Neuronal stem cell (in vitro differentiated cells): Measurements from ENCODE around the gene PISD.
A peak's percentile ranks its signal among the peaks of the same experiment; 100 is the strongest.
"Not testable (repeated sequence)": the region's sequence is repeated elsewhere in the genome, so short reads cannot be mapped to it uniquely, and the experiment has no call there.

Experiments
- DNase-seq: peaks from one replicate; pipeline ENCODE4 v3.0.0-alpha.2; 2013; ENCODE audit warnings: low spot score
- H2AFZ ChIP-seq: one replicate; pipeline ENCODE4 v1.6.1; 2013; ENCODE audit warnings: mild to moderate bottlenecking, low read length, inconsistent platforms
- H2AK5ac ChIP-seq: 2 replicates; pipeline ENCODE4 v1.6.1; 2013; ENCODE audit warnings: low read depth, mild to moderate bottlenecking, inconsistent platforms, low read length, moderate library complexity, mixed read lengths
- H2BK120ac ChIP-seq: 2 replicates; pipeline ENCODE4 v1.6.1; 2013; ENCODE audit warnings: low read depth, mild to moderate bottlenecking, inconsistent platforms, low read length, moderate library complexity, mixed read lengths
- H2BK12ac ChIP-seq: one replicate; pipeline ENCODE4 v1.6.1; 2013; ENCODE audit warnings: low read length, inconsistent platforms
- H2BK15ac ChIP-seq: 2 replicates; pipeline ENCODE4 v1.6.1; 2013; ENCODE audit warnings: mild to moderate bottlenecking, low read length, inconsistent platforms, mixed read lengths
- H2BK5ac ChIP-seq: one replicate; pipeline ENCODE4 v1.6.1; 2013; ENCODE audit warnings: inconsistent platforms, mild to moderate bottlenecking, low read length, moderate library complexity
- H3K14ac ChIP-seq: one replicate; pipeline ENCODE4 v1.6.1; 2013; ENCODE audit warnings: low read length, inconsistent platforms
- H3K18ac ChIP-seq: 2 replicates; pipeline ENCODE4 v1.6.1; 2013; ENCODE audit warnings: low read length, inconsistent platforms
- H3K23ac ChIP-seq: 2 replicates; pipeline ENCODE4 v1.6.1; 2013; ENCODE audit warnings: low read depth, mild to moderate bottlenecking, mixed read lengths, low read length, inconsistent platforms; ENCODE audit not compliant: poor library complexity
- H3K27ac ChIP-seq: replicated peaks from 3 replicates; pipeline ENCODE4 v1.5.1; 2013; ENCODE audit warnings: low read length, inconsistent platforms
- H3K27me3 ChIP-seq, 3 experiments: 2 replicates each; pipeline ENCODE4 v1.6.1; 2013; ENCODE audit warnings: low read length in 3 of 3, mild to moderate bottlenecking in 2 of 3, inconsistent platforms in 1 of 3, low read depth in 1 of 3, mixed read lengths in 1 of 3, moderate library complexity in 1 of 3; ENCODE audit not compliant: control insufficient read depth in 3 of 3, insufficient read depth in 3 of 3
- H3K36me3 ChIP-seq, 2 donors: replicated peaks in 1 of 2; 2 replicates each; pipeline ENCODE4 v1.6.1; 2013; ENCODE audit warnings: low read length in 2 of 2; ENCODE audit not compliant: control insufficient read depth in 2 of 2, insufficient read depth in 2 of 2
- H3K4ac ChIP-seq: 2 replicates; pipeline ENCODE4 v1.6.1; 2013; ENCODE audit warnings: inconsistent platforms, mild to moderate bottlenecking, low read length, moderate library complexity
- H3K4me1 ChIP-seq, 2 donors: 1 replicate in 1 of 2; 2 replicates in 1 of 2; pipeline ENCODE4 v1.6.1; 2013; ENCODE audit warnings: low read length in 2 of 2, low read depth in 1 of 2; ENCODE audit not compliant: control insufficient read depth in 2 of 2, insufficient read depth in 1 of 2
- H3K4me2 ChIP-seq: one replicate; pipeline ENCODE4 v1.6.1; 2013; ENCODE audit warnings: mild to moderate bottlenecking, low read length, inconsistent platforms; ENCODE audit not compliant: insufficient read depth, poor library complexity, severe bottlenecking
- H3K4me3 ChIP-seq, 2 donors: 2 replicates each; pipeline ENCODE4 v1.5.1; 2013; ENCODE audit warnings: low read length in 2 of 2, mild to moderate bottlenecking in 2 of 2, inconsistent platforms in 1 of 2, moderate library complexity in 1 of 2
- H3K79me1 ChIP-seq: one replicate; pipeline ENCODE4 v1.6.1; 2013; ENCODE audit warnings: low read depth, mild to moderate bottlenecking, inconsistent platforms, low read length, moderate library complexity
- H3K9ac ChIP-seq: one replicate; pipeline ENCODE4 v1.6.1; 2013; ENCODE audit warnings: mild to moderate bottlenecking, low read depth, low read length, inconsistent platforms; ENCODE audit not compliant: poor library complexity
- H3K9me3 ChIP-seq, 2 donors: replicated peaks in 1 of 2; 2 replicates each; pipeline versions ENCODE3 to v1.6.1; 2013; ENCODE audit warnings: low read length in 2 of 2, mild to moderate bottlenecking in 2 of 2, inconsistent platforms in 1 of 2, low read depth in 1 of 2, mixed read lengths in 1 of 2, moderate library complexity in 1 of 2; ENCODE audit not compliant: control insufficient read depth in 2 of 2, insufficient read depth in 1 of 2
- H4K8ac ChIP-seq: one replicate; pipeline ENCODE4 v1.6.1; 2013; ENCODE audit warnings: low read depth, mild to moderate bottlenecking, inconsistent platforms, low read length, moderate library complexity
- H4K91ac ChIP-seq: one replicate; pipeline ENCODE4 v1.6.1; 2013; ENCODE audit warnings: low read length, low read depth, mild to moderate bottlenecking, inconsistent platforms; ENCODE audit not compliant: poor library complexity
- WGBS, 2 donors: extraction: QIAGEN DNeasy Blood & Tissue Kit; methylation state at CpG; one replicate each; pipeline ENCODE4 v1.1.7; 2013; ENCODE audit warnings: missing lambda C conversion rate in 2 of 2, mixed read lengths in 1 of 2; ENCODE audit not compliant: insufficient read length in 2 of 2, insufficient replicate concordance in 1 of 2; ENCODE audit errors: extremely low coverage in 2 of 2; 5-methylcytosine and 5-hydroxymethylcytosine counted together

The PISD gene

GRCh38 chr22:31660860-31661341 is 1.1 kb downstream of the PISD start:
- not testable (repeated sequence) for H2BK15ac ChIP-seq, H3K23ac ChIP-seq, H2BK120ac ChIP-seq, H2BK12ac ChIP-seq, H3K4me1 ChIP-seq, H3K14ac ChIP-seq, H2BK5ac ChIP-seq, H3K9ac ChIP-seq, H2AFZ ChIP-seq, H4K8ac ChIP-seq, H3K79me1 ChIP-seq, H3K27me3 ChIP-seq, DNase-seq, H4K91ac ChIP-seq, H3K9me3 ChIP-seq, H3K18ac ChIP-seq, H3K4ac ChIP-seq, H2AK5ac ChIP-seq, H3K27ac ChIP-seq, H3K36me3 ChIP-seq
- WGBS, 2 donors: no CpG with 5 or more reads among the region's 10 CpGs
- H3K4me2 ChIP-seq: peak overlapping the region; percentile 70
- H3K4me3 ChIP-seq: peak overlapping the region in 1 of 2 donors; percentile 67

- DNase-seq: no peak
- H2BK12ac ChIP-seq: no peak overlapping the region
- no peak overlapping the region for H2AFZ ChIP-seq
- H3K9ac ChIP-seq: no peak overlapping the region
- no peak overlapping the region for H2AK5ac ChIP-seq
- no peaks in the 10 kb centered on the region for H3K27me3 ChIP-seq
- no peak overlapping the region for H3K4ac ChIP-seq
- H3K4me2 ChIP-seq: no peak overlapping the region
- no peak overlapping the region for H3K23ac ChIP-seq
- no peak overlapping the region for H3K14ac ChIP-seq
- no peak overlapping the region for H4K8ac ChIP-seq
- H2BK5ac ChIP-seq: no peak overlapping the region
- H4K91ac ChIP-seq: no peak overlapping the region
- no peak overlapping the region for H3K18ac ChIP-seq
- no peaks in the 10 kb centered on the region for H3K36me3 ChIP-seq
- H3K4me1 ChIP-seq: peaks cover 2 to 4% of the 10 kb centered on the region in 2 donors
- H3K27ac ChIP-seq: no peak overlapping the region
- peaks cover 7% of the 10 kb centered on the region for H3K79me1 ChIP-seq
- no peaks in the 10 kb centered on the region for H3K9me3 ChIP-seq
- WGBS, 2 donors: no CpG with 5 or more reads among the region's 7 CpGs
- H2BK15ac ChIP-seq: no peak overlapping the region
- no peak overlapping the region for H2BK120ac ChIP-seq
- H3K4me3 ChIP-seq: no peak overlapping the region
Observed at GRCh38 chr22:31659246-31659645, 2.8 kb downstream of the PISD start.

- Histone ChIP-seq H2BK15ac (no peak overlapping the region), H3K4me3 (no peak overlapping the region), H3K36me3 (peaks cover 4 to 7% of the 10 kb centered on the region in 2 donors), H2BK5ac (no peak overlapping the region), H3K79me1 (peaks cover 7% of the 10 kb centered on the region), H2BK12ac (no peak overlapping the region), H3K9me3 (no peaks in the 10 kb centered on the region), H3K27ac (no peak overlapping the region), H3K27me3 (no peaks in the 10 kb centered on the region), H3K4ac (no peak overlapping the region), H3K14ac (no peak overlapping the region), H3K23ac (no peak overlapping the region), H2AK5ac (no peak overlapping the region), H3K18ac (no peak overlapping the region), H2BK120ac (no peak overlapping the region), H3K4me2 (no peak overlapping the region), H4K91ac (no peak overlapping the region), H4K8ac (no peak overlapping the region), H3K9ac (no peak overlapping the region), H3K4me1 (no peaks in the 10 kb centered on the region), H2AFZ (no peak overlapping the region)
- no peak for DNase-seq
- no CpG with 5 or more reads among the region's 5 CpGs for WGBS, 2 donors
Observed at GRCh38 chr22:31654408-31654807, 7.6 kb downstream of the PISD start.

GRCh38 chr22:31653944-31654343 is 8.1 kb downstream of the PISD start:
- Histone ChIP-seq H4K91ac (no peak overlapping the region), H2BK5ac (no peak overlapping the region), H2BK12ac (no peak overlapping the region), H2AK5ac (no peak overlapping the region), H2BK120ac (no peak overlapping the region), H3K4ac (no peak overlapping the region), H2BK15ac (no peak overlapping the region), H3K4me1 (no peaks in the 10 kb centered on the region), H3K36me3 (peaks cover 4 to 11% of the 10 kb centered on the region in 2 donors), H3K27me3 (no peaks in the 10 kb centered on the region), H3K4me2 (no peak overlapping the region), H3K23ac (no peak overlapping the region), H4K8ac (no peak overlapping the region), H3K9me3 (no peaks in the 10 kb centered on the region), H3K18ac (no peak overlapping the region), H3K27ac (no peak overlapping the region), H2AFZ (no peak overlapping the region), H3K4me3 (no peak overlapping the region), H3K9ac (no peak overlapping the region), H3K14ac (no peak overlapping the region), H3K79me1 (peaks cover 7% of the 10 kb centered on the region)
- no peak for DNase-seq
- WGBS, 2 donors: no CpG with 5 or more reads among the region's 2 CpGs
